GM13977 (cell line): ENCODE data around the gene TMPRSS3.

Source experiments
- DNase-seq: peaks from one replicate; pipeline ENCODE4 v3.0.0; 2012; ENCODE audit warnings: low spot score
- CTCF ChIP-seq: IDR thresholded peaks from 2 replicates; pipeline ENCODE4 v1.5.1; 2012; ENCODE audit warnings: mild to moderate bottlenecking, control low read depth; ENCODE audit not compliant: insufficient read depth; ENCODE audit errors: extremely low read depth, missing control alignments
- in situ Hi-C: fragments of 300-500 bp; cut with MboI; formaldehyde crosslinking; loops from one replicate; pipeline ENCODE4 v1.12.0; 2022; ENCODE audit warnings: low sequenced_read_pairs, low pct_unique_long_range_greater_than_20kb, mixed read lengths, inconsistent platforms; ENCODE audit not compliant: unreplicated experiment

TMPRSS3 gene

GRCh38 chr21:42347601-42348327, 48.1 kb downstream of the TMPRSS3 start:
- no peak for TF ChIP-seq CTCF
- in situ Hi-C loops: loop anchor here (25.0 kb wide), 1 partner anchor 465 kb away; no protein-coding TSS in a partner anchor
- DNase-seq: no peak

GRCh38 chr21:42346866-42347600, 48.8 kb downstream of the TMPRSS3 start:
- in situ Hi-C loops: loop anchor here (25.0 kb wide), 1 partner anchor 465 kb away; no protein-coding TSS in a partner anchor
- TF ChIP-seq CTCF: no peak
- no peak for DNase-seq

GRCh38 chr21:42346441-42346840, 49.4 kb downstream of the TMPRSS3 start:
- TF ChIP-seq CTCF: no peak
- in situ Hi-C loops: loop anchor here (25.0 kb wide), 1 partner anchor 466 kb away; no protein-coding TSS in a partner anchor

GRCh38 chr21:42344631-42345030, 51.2 kb downstream of the TMPRSS3 start:
- TF ChIP-seq CTCF: no peak
- no peak for DNase-seq
- in situ Hi-C loops: loop anchor here (25.0 kb wide), 1 partner anchor 468 kb away; no protein-coding TSS in a partner anchor

More at GRCh38 chr21:42346441-42346840, 49.4 kb downstream of the TMPRSS3 start:
- no peak for DNase-seq

- no peak for TF ChIP-seq CTCF
- in situ Hi-C loops: loop anchor here (25.0 kb wide), 1 partner anchor 468 kb away; no protein-coding TSS in a partner anchor
- DNase-seq: no peak
Observed at GRCh38 chr21:42343963-42344510, 51.8 kb downstream of the TMPRSS3 start.

- in situ Hi-C loops: loop anchor here (25.0 kb wide), 1 partner anchor 469 kb away; no protein-coding TSS in a partner anchor
- no peak for DNase-seq
- TF ChIP-seq CTCF: no peak
Observed at GRCh38 chr21:42343556-42343955, 52.3 kb downstream of the TMPRSS3 start.
